ENCODE measurements around the gene MS4A6A. TPM values are rescaled to one million over a fixed set of nuclear protein-coding genes. Genes with fewer than 3 reads are reported as not detected.

The MS4A6A gene
- total RNA-seq, 1 donor, result not detected

GRCh38 chr11:60124802-60125432 is 58.0 kb downstream of the MS4A6A start:
- no peak for TF ChIP-seq CTCF (IDR thresholded peaks at IDR 0.05; ENCODE audit: insufficient read depth, low read length)
- H3K4me3 ChIP-seq (ENCODE audit: low read depth, low read length), result no peak overlapping the region
- no peak for DNase-seq (ENCODE audit: low read depth)

Small RNA genes lying within 50 kb of the gene (small RNA-seq; reads per million reads assigned to genes)
- gene MIR6503, result not detected

Other genes starting within 250 kb of the MS4A6A start
- gene OOSP1, start 244.7 kb downstream of the MS4A6A start, total RNA-seq (ENCODE audit: low replicate concordance), result not detected in 2 replicates
- not detected in 2 replicates for gene OOSP4A, start 219.1 kb downstream of the MS4A6A start, total RNA-seq (ENCODE audit: low replicate concordance)
- gene OOSP4B, start 165.9 kb downstream of the MS4A6A start, total RNA-seq (ENCODE audit: low replicate concordance), result not detected in 2 replicates
- not detected in 2 replicates for gene OOSP2, start 142.7 kb downstream of the MS4A6A start, total RNA-seq (ENCODE audit: low replicate concordance)
- not detected in 2 replicates for gene MS4A3, start 126.4 kb downstream of the MS4A6A start, total RNA-seq (ENCODE audit: low replicate concordance)
- 0.16 TPM in 1 of 2 replicates, not detected in the other for gene MS4A2, start 94.4 kb downstream of the MS4A6A start, total RNA-seq (ENCODE audit: low replicate concordance)
- not detected in 2 replicates for gene MS4A4E, start 60.1 kb upstream of the MS4A6A start, total RNA-seq (ENCODE audit: low replicate concordance)
- not detected in 2 replicates for gene MS4A4A, start 97.6 kb upstream of the MS4A6A start, total RNA-seq (ENCODE audit: low replicate concordance)
- gene MS4A6E, start 144.2 kb upstream of the MS4A6A start, total RNA-seq (ENCODE audit: low replicate concordance), result not detected in 2 replicates
- not detected in 2 replicates for gene MS4A7, start 195.4 kb upstream of the MS4A6A start, total RNA-seq (ENCODE audit: low replicate concordance)
- gene MS4A14, start 213.4 kb upstream of the MS4A6A start, total RNA-seq (ENCODE audit: low replicate concordance), result not detected in 2 replicates
- not detected in 2 replicates for gene MS4A5, start 246.5 kb upstream of the MS4A6A start, total RNA-seq (ENCODE audit: low replicate concordance)

Measured in fibroblast of the aortic adventitia (primary cell).